ENCODE results near the gene CDYL.

Gene CDYL

GRCh38 chr6:4806791-4807190 is 30.6 kb downstream of the CDYL start:
- no peaks in the 10 kb centered on the region for H3F3A ChIP-seq (ENCODE audit: insufficient read depth, low read length)
- H4K20me1 ChIP-seq (ENCODE audit: insufficient read depth, low read length): no peaks in the 10 kb centered on the region
- no peaks in the 10 kb centered on the region for H3K4me1 ChIP-seq (ENCODE audit: insufficient read depth, low read length, severe bottlenecking)

GRCh38 chr6:4808396-4808795 is 32.2 kb downstream of the CDYL start:
- no peak overlapping the region for H2AFZ ChIP-seq (ENCODE audit: low read length)
- H3K27ac ChIP-seq (ENCODE audit: low read depth, low read length, poor library complexity, severe bottlenecking): no peak overlapping the region
- H3F3A ChIP-seq (ENCODE audit: insufficient read depth, low read length): no peaks in the 10 kb centered on the region
- no peak overlapping the region for H3K4me3 ChIP-seq (ENCODE audit: low read depth, low read length, poor library complexity, severe bottlenecking)
- H3K4me1 ChIP-seq (ENCODE audit: insufficient read depth, low read length, severe bottlenecking): no peaks in the 10 kb centered on the region
- no peaks in the 10 kb centered on the region for H4K20me1 ChIP-seq (ENCODE audit: insufficient read depth, low read length)
- H3K4me2 ChIP-seq (ENCODE audit: low read length): no peak overlapping the region
- H3K9me3 ChIP-seq (ENCODE audit: low read length): 0 out of 2 replicates have a peak, but pooled peaks cover 6% of the 10 kb centered on the region
- H3K9me2 ChIP-seq (ENCODE audit: low read depth, low read length): no peaks in the 10 kb centered on the region
- no peak overlapping the region for H3K9ac ChIP-seq (ENCODE audit: low read length)
- H3K79me2 ChIP-seq (ENCODE audit: insufficient read depth, low read length): peaks cover 5% of the 10 kb centered on the region; the same call in 1 of the 2 replicates
- H3K27me3 ChIP-seq (ENCODE audit: insufficient read depth, low read length): no peaks in the 10 kb centered on the region
- TF ChIP-seq EZH2 (IDR thresholded peaks at IDR 0.05; ENCODE audit: borderline replicate concordance, low read length): no peak
- no peaks in the 10 kb centered on the region for H3K36me3 ChIP-seq (ENCODE audit: insufficient read depth, low read length)

More at GRCh38 chr6:4806791-4807190, 30.6 kb downstream of the CDYL start:
- Histone ChIP-seq H3K9me2 (ENCODE audit: low read depth, low read length) (no peaks in the 10 kb centered on the region), H2AFZ (ENCODE audit: low read length) (no peak overlapping the region), H3K9ac (ENCODE audit: low read length) (no peak overlapping the region), H3K4me2 (ENCODE audit: low read length) (no peak overlapping the region), H3K27me3 (ENCODE audit: insufficient read depth, low read length) (no peaks in the 10 kb centered on the region), H3K79me2 (ENCODE audit: insufficient read depth, low read length) (no peaks in the 10 kb centered on the region; the same call in 1 of the 2 replicates), H3K4me3 (ENCODE audit: low read depth, low read length, poor library complexity, severe bottlenecking) (no peak overlapping the region), H3K27ac (ENCODE audit: low read depth, low read length, poor library complexity, severe bottlenecking) (no peak overlapping the region), H3K36me3 (ENCODE audit: insufficient read depth, low read length) (no peaks in the 10 kb centered on the region), H3K9me3 (ENCODE audit: low read length) (0 out of 2 replicates have a peak, but pooled peaks cover 6% of the 10 kb centered on the region)
- no peak for TF ChIP-seq EZH2 (IDR thresholded peaks at IDR 0.05; ENCODE audit: borderline replicate concordance, low read length)
- TF ChIP-seq CTCF (IDR thresholded peaks at IDR 0.05; ENCODE audit: low read length): no peak

- H3K9me3 ChIP-seq (ENCODE audit: low read length): 0 out of 2 replicates have a peak, but pooled peaks cover 6% of the 10 kb centered on the region
- no peaks in the 10 kb centered on the region for H3K27me3 ChIP-seq (ENCODE audit: insufficient read depth, low read length)
- H3K4me3 ChIP-seq (ENCODE audit: low read depth, low read length, poor library complexity, severe bottlenecking): no peak overlapping the region
- H3K36me3 ChIP-seq (ENCODE audit: insufficient read depth, low read length): no peaks in the 10 kb centered on the region
- H3K9ac ChIP-seq (ENCODE audit: low read length): no peak overlapping the region
- H3K4me2 ChIP-seq (ENCODE audit: low read length): no peak overlapping the region
- no peaks in the 10 kb centered on the region; the same call in 1 of the 2 replicates for H4K20me1 ChIP-seq (ENCODE audit: insufficient read depth, low read length)
- H3K79me2 ChIP-seq (ENCODE audit: insufficient read depth, low read length): peaks cover 5% of the 10 kb centered on the region; the same call in 1 of the 2 replicates
- no peak overlapping the region for H3K27ac ChIP-seq (ENCODE audit: low read depth, low read length, poor library complexity, severe bottlenecking)
- TF ChIP-seq EZH2 (IDR thresholded peaks at IDR 0.05; ENCODE audit: borderline replicate concordance, low read length) (no peak), CTCF (IDR thresholded peaks at IDR 0.05; ENCODE audit: low read length) (no peak)
- no peaks in the 10 kb centered on the region for H3K9me2 ChIP-seq (ENCODE audit: low read depth, low read length)
- H3K4me1 ChIP-seq (ENCODE audit: insufficient read depth, low read length, severe bottlenecking): no peaks in the 10 kb centered on the region
- H3F3A ChIP-seq (ENCODE audit: insufficient read depth, low read length): no peaks in the 10 kb centered on the region
- no peak overlapping the region for H2AFZ ChIP-seq (ENCODE audit: low read length)
Measured at GRCh38 chr6:4809999-4810918, 34.1 kb downstream of the CDYL start.
